Measurements from ENCODE around the gene ATP13A3.

DNA sequence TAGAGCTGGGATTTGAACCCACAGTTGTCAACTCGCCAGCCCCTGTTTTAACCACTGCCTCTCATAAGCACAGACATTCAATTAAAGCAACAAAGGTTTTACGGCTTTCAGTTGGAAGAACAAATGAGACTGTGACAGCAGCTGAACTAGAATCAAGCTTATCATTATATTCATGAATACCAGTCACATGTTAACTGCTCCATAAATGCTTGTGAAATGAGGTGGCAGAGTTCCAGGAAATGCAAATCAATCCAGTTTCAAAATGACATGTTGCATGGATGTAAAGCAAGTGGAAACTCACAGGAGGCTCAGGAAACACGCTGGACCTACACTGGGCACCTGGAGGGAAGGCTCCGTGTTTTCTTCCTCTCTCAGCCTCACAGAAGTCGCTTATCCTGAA lies 91.6 kb downstream of the ATP13A3 start:
- TF ChIP-seq EZH2 (IDR thresholded peaks at IDR 0.05; ENCODE audit: borderline replicate concordance, low read depth, low read length, poor library complexity, severe bottlenecking), result no peak
- TF ChIP-seq, protein P1, sequence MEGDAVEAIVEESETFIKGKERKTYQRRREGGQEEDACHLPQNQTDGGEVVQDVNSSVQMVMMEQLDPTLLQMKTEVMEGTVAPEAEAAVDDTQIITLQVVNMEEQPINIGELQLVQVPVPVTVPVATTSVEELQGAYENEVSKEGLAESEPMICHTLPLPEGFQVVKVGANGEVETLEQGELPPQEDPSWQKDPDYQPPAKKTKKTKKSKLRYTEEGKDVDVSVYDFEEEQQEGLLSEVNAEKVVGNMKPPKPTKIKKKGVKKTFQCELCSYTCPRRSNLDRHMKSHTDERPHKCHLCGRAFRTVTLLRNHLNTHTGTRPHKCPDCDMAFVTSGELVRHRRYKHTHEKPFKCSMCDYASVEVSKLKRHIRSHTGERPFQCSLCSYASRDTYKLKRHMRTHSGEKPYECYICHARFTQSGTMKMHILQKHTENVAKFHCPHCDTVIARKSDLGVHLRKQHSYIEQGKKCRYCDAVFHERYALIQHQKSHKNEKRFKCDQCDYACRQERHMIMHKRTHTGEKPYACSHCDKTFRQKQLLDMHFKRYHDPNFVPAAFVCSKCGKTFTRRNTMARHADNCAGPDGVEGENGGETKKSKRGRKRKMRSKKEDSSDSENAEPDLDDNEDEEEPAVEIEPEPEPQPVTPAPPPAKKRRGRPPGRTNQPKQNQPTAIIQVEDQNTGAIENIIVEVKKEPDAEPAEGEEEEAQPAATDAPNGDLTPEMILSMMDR (conservative IDR thresholded peaks at IDR 0.05; ENCODE audit: low read depth, low read length), result no peak
